HUES48 (cell line): ENCODE results near the gene CYSRT1.
A peak's percentile ranks its signal among the peaks of the same experiment; 100 is the strongest.

ENCODE experiments used
- H3K27ac ChIP-seq: one replicate; pipeline ENCODE4 v1.7.0; 2013; ENCODE audit warnings: low read depth, low read length, inconsistent platforms
- H3K27me3 ChIP-seq: 2 replicates; pipeline ENCODE4 v1.6.1; 2013; ENCODE audit warnings: mild to moderate bottlenecking, low read length; ENCODE audit not compliant: control insufficient read depth, insufficient read depth
- H3K36me3 ChIP-seq: 2 replicates; pipeline ENCODE4 v1.6.1; 2013; ENCODE audit warnings: low read length; ENCODE audit not compliant: control insufficient read depth, insufficient read depth
- H3K4me1 ChIP-seq: 2 replicates; pipeline ENCODE4 v1.6.1; 2013; ENCODE audit warnings: mild to moderate bottlenecking, low read length; ENCODE audit not compliant: control insufficient read depth, insufficient read depth
- H3K4me3 ChIP-seq: 2 replicates; pipeline ENCODE4 v1.5.1; 2013; ENCODE audit warnings: mild to moderate bottlenecking, low read depth, low read length
- H3K9ac ChIP-seq: 2 replicates; pipeline ENCODE4 v1.6.1; 2013; ENCODE audit warnings: mild to moderate bottlenecking, low read depth, low read length, moderate library complexity
- H3K9me3 ChIP-seq: 2 replicates; pipeline ENCODE4 v1.6.1; 2013; ENCODE audit warnings: low read length; ENCODE audit not compliant: control insufficient read depth, insufficient read depth

The CYSRT1 gene

GRCh38 chr9:137224830-137225694 is at the start of gene CYSRT1:
TSS of gene CYSRT1 (plus strand) at chr9:137225174. CDS start at chr9:137225622, 448 bp downstream.
- H3K9ac ChIP-seq: peak within 1 kb of the TSS; percentile 70
- H3K4me1 ChIP-seq: peaks cover 3% of the 10 kb centered on the region; the same call in 1 of the 2 replicates
- no peaks in the 10 kb centered on the region for H3K36me3 ChIP-seq
- peak within 1 kb of the TSS; percentile 94 for H3K4me3 ChIP-seq
- peak within 1 kb of the TSS; percentile 83 for H3K27ac ChIP-seq
- no peaks in the 10 kb centered on the region for H3K9me3 ChIP-seq
- H3K27me3 ChIP-seq: peaks cover 5% of the 10 kb centered on the region

- Histone ChIP-seq H3K27ac (no peak overlapping the region), H3K36me3 (peaks cover 15% of the 10 kb centered on the region), H3K9ac (no peak overlapping the region), H3K4me1 (no peaks in the 10 kb centered on the region; the same call in 1 of the 2 replicates), H3K9me3 (no peaks in the 10 kb centered on the region), H3K27me3 (peaks cover 40% of the 10 kb centered on the region), H3K4me3 (no peak overlapping the region)
Measured at GRCh38 chr9:137175345-137175961, 49.5 kb upstream of the CYSRT1 start.

DNA sequence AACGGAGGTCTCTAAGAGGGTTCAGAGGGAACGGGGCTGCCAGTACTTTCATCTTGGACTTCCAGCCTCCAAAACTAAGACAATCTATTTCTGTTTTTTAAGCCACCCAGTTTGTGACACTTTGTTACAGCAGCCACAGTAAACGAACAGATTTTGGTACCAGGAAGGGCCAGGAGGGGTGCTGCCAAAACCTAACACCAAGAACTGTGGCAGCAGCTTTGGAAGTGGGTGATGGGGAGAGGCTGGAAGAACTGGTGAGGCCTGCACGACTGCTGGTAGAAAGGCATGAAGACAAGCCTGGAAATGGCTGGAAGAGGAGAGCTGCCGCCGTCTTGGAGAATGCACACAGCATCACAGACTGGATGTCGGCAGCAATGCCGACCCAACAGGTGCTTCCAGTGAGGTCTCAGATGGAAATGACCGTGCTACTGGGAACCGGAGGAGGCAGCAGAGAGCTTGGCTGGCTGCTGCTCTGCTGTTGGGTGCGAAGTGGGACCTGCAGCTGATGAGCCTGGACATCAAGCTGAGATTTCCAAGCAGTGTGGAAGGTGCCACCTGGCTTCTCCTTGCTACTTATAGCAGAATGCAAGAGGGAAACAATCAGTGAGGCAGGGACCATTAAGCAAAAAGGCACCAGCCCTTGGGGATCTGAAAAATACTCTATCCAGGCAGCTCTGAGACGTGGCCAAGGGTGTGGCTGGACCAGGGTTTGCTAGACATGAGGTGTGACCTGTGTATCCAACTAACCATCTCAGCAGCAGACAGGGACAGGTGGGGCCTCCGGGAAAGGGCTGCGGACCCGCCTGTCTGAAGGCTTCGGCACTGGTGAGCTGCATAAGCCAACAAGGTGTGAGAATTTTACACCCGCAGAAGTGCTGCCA is 48.4 kb upstream of the CYSRT1 start:
- H3K4me3 ChIP-seq: no peak overlapping the region
- no peak overlapping the region for H3K9ac ChIP-seq
- H3K36me3 ChIP-seq: peaks cover 26% of the 10 kb centered on the region
- no peaks in the 10 kb centered on the region for H3K9me3 ChIP-seq
- H3K27me3 ChIP-seq: peaks cover 29% of the 10 kb centered on the region; the same call in 1 of the 2 replicates
- H3K27ac ChIP-seq: no peak overlapping the region
- H3K4me1 ChIP-seq: no peaks in the 10 kb centered on the region; the same call in 1 of the 2 replicates

GRCh38 chr9:137178201-137178938 is 46.6 kb upstream of the CYSRT1 start:
- Histone ChIP-seq H3K4me1 (no peaks in the 10 kb centered on the region; the same call in 1 of the 2 replicates), H3K9me3 (no peaks in the 10 kb centered on the region), H3K36me3 (peaks cover 39% of the 10 kb centered on the region)

GRCh38 chr9:137178939-137179630 is 45.9 kb upstream of the CYSRT1 start:
- Histone ChIP-seq H3K9me3 (no peaks in the 10 kb centered on the region), H3K36me3 (peaks cover 46% of the 10 kb centered on the region), H3K4me1 (no peaks in the 10 kb centered on the region; the same call in 1 of the 2 replicates), H3K9ac (no peak overlapping the region), H3K27me3 (peaks cover 11% of the 10 kb centered on the region; the same call in 1 of the 2 replicates), H3K27ac (no peak overlapping the region), H3K4me3 (no peak overlapping the region)

More at GRCh38 chr9:137178201-137178938, 46.6 kb upstream of the CYSRT1 start:
- Histone ChIP-seq H3K9ac (no peak overlapping the region), H3K4me3 (no peak overlapping the region), H3K27me3 (peaks cover 18% of the 10 kb centered on the region; the same call in 1 of the 2 replicates), H3K27ac (no peak overlapping the region)

DNA sequence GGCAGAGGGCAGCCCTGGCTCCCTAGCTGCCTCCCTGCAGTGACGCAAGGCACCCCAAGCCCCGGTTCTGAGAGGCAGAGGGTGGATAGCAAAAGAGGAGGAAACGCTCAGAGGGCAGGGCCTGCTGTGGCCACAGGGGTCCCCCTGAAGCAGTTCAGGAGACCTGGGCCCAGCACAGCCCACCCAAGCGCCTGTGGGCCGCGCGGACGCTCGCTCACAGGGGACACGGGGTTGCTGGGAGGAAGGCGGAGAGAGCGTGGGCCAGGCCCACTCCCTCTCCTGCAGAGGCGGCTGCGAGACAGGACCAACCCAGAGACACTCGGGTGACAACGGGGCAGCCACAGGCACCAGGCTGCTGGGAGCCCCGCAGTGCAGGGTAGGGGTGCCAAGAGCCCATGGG is 45.2 kb upstream of the CYSRT1 start:
- Histone ChIP-seq H3K27ac (no peak overlapping the region), H3K9ac (no peak overlapping the region), H3K36me3 (peaks cover 52% of the 10 kb centered on the region), H3K9me3 (no peaks in the 10 kb centered on the region), H3K4me1 (no peaks in the 10 kb centered on the region; the same call in 1 of the 2 replicates), H3K27me3 (peaks cover 9% of the 10 kb centered on the region; the same call in 1 of the 2 replicates), H3K4me3 (no peak overlapping the region)

DNA sequence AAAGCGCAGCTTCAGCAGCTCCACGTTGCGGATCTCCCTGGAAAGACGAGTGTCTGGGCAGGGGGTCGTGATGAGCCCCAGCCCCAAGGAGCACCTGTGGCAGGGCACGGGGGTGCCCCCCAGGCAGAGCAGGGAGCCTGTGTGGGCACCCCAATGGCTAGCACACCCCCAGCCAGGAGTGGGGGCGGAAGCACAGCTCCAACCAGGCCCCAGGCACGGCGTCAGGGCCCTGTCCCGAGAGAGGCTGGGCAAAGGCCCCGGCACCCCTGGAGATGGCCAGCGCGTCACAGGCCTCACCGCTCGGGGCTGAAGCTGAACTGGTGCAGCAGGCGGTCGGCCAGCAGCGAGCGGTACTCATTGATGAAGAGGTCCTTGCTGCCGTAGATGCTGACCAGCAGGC is 44.5 kb upstream of the CYSRT1 start:
- no peak overlapping the region for H3K27ac ChIP-seq
- H3K4me3 ChIP-seq: no peak overlapping the region
- H3K27me3 ChIP-seq: peaks cover 5% of the 10 kb centered on the region; the same call in 1 of the 2 replicates
- H3K36me3 ChIP-seq: peaks cover 57% of the 10 kb centered on the region
- no peaks in the 10 kb centered on the region; the same call in 1 of the 2 replicates for H3K4me1 ChIP-seq
- no peak overlapping the region for H3K9ac ChIP-seq
- no peaks in the 10 kb centered on the region for H3K9me3 ChIP-seq

DNA sequence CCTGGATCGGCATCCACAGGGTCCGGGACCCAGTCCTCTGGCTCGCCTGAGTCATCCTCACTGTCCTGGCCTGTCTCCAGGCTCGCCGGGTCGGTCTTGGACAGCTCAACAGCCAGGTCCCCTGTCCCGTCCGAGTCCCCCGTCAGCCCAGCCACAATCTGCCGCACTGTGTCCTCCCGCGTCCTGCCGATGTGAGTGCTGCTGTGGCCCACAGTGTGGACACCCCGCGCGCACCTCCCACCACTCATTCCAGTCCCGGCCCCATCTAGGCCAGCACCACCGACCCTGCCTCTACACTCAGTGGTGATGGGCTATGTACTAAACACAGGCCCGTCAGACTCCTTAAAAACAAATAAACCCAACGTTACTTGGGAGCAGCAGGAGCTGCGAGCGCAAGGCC is 43.3 kb upstream of the CYSRT1 start:
- Histone ChIP-seq H3K9me3 (no peaks in the 10 kb centered on the region), H3K27me3 (no peaks in the 10 kb centered on the region), H3K4me3 (no peak overlapping the region), H3K4me1 (no peaks in the 10 kb centered on the region), H3K9ac (no peak overlapping the region), H3K27ac (no peak overlapping the region), H3K36me3 (peaks cover 69% of the 10 kb centered on the region)

DNA sequence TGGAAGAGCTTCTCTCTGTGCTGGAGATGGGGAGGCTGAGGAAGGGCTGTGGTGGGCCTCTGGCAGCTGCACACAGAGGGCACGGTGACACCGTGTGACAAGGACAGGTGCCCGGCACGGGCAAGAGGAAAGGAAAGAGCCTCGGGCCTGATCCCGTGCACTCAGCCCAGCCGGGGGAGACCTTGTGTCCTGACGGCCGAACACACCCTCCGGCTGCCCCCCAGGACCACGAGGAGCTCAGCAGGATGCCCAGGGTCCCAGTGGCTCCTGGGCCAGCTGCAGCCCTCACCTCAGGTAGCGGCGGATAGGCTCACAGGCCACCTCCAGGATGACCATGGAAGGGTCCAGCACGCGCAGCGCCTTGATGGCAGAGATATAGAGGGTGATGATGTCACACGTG is 42.1 kb upstream of the CYSRT1 start:
- no peaks in the 10 kb centered on the region for H3K4me1 ChIP-seq
- no peaks in the 10 kb centered on the region for H3K9me3 ChIP-seq
- no peak overlapping the region for H3K4me3 ChIP-seq
- no peaks in the 10 kb centered on the region for H3K27me3 ChIP-seq
- H3K9ac ChIP-seq: no peak overlapping the region
- peaks cover 75% of the 10 kb centered on the region for H3K36me3 ChIP-seq
- no peak overlapping the region for H3K27ac ChIP-seq
